ENCODE measurements around the gene ADGRB3.
"Not testable (repeated sequence)": the region's sequence is repeated elsewhere in the genome, so short reads cannot be mapped to it uniquely, and the experiment has no call there.

ADGRB3 gene

GRCh38 chr6:68743099-68743498 is 108.0 kb downstream of the ADGRB3 start:
- DNase-seq = no peak

GRCh38 chr6:68744376-68744775 is 109.3 kb downstream of the ADGRB3 start:
- DNase-seq = not testable (repeated sequence)

GRCh38 chr6:68746376-68746775 is 111.3 kb downstream of the ADGRB3 start:
- DNase-seq = no peak

GRCh38 chr6:68747110-68747790 is 112.2 kb downstream of the ADGRB3 start:
- no peak for DNase-seq

- not testable (repeated sequence) for DNase-seq
These were observed 112.8 kb downstream of the ADGRB3 start for GRCh38 chr6:68747832-68748231.

GRCh38 chr6:68754681-68755213 is 119.7 kb downstream of the ADGRB3 start:
- DNase-seq = no peak

- no peak for DNase-seq
These were observed 121.6 kb downstream of the ADGRB3 start for GRCh38 chr6:68756454-68757375.

- DNase-seq = no peak
These were observed 122.7 kb downstream of the ADGRB3 start for GRCh38 chr6:68757821-68758220.

- DNase-seq = no peak
These were observed 123.5 kb downstream of the ADGRB3 start for GRCh38 chr6:68758559-68758958.

GRCh38 chr6:68760485-68760884 is 125.4 kb downstream of the ADGRB3 start:
- no peak for DNase-seq

GRCh38 chr6:68760941-68761676 is 126.0 kb downstream of the ADGRB3 start:
- DNase-seq = no peak

- no peak for DNase-seq
These were observed 126.9 kb downstream of the ADGRB3 start for GRCh38 chr6:68761985-68762384.

GRCh38 chr6:68771426-68771825 is 136.3 kb downstream of the ADGRB3 start:
- DNase-seq = no peak

- DNase-seq = no peak
These were observed 139.8 kb downstream of the ADGRB3 start for GRCh38 chr6:68774843-68775242.

GRCh38 chr6:68776354-68776753 is 141.3 kb downstream of the ADGRB3 start:
- no peak for DNase-seq

- DNase-seq = no peak
These were observed 142.9 kb downstream of the ADGRB3 start for GRCh38 chr6:68777956-68778355.

- DNase-seq = peak; percentile 43
These were observed 143.4 kb downstream of the ADGRB3 start for GRCh38 chr6:68778356-68779020.

GRCh38 chr6:68779366-68779765 is 144.3 kb downstream of the ADGRB3 start:
- DNase-seq = no peak

- DNase-seq = not testable (repeated sequence)
These were observed 155.0 kb downstream of the ADGRB3 start for GRCh38 chr6:68790128-68790527.

GRCh38 chr6:68814976-68815375 is 179.9 kb downstream of the ADGRB3 start:
- DNase-seq = not testable (repeated sequence)

GRCh38 chr6:68826501-68826900 is 191.4 kb downstream of the ADGRB3 start:
- no peak for DNase-seq

- no peak for DNase-seq
These were observed 199.5 kb downstream of the ADGRB3 start for GRCh38 chr6:68834551-68834950.

GRCh38 chr6:68838571-68838970 is 203.5 kb downstream of the ADGRB3 start:
- no peak for DNase-seq
